Measurements from ENCODE around the gene KNCN. TPM values are rescaled to one million over a fixed set of nuclear protein-coding genes. Genes with fewer than 3 reads are reported as not detected.

KNCN gene
- polyA plus RNA-seq, 1 donor from 2014 or later: not detected

GRCh38 chr1:46515576-46515975 lies 35.9 kb downstream of the KNCN start:
- H3F3A ChIP-seq (ENCODE audit: insufficient read depth, low read length, poor library complexity, severe bottlenecking): no peaks in the 10 kb centered on the region
- no peak overlapping the region for H3K4me3 ChIP-seq (ENCODE audit: low read length)
- H2AFZ ChIP-seq (ENCODE audit: low read depth, low read length): no peak overlapping the region
- no peaks in the 10 kb centered on the region for H3K79me2 ChIP-seq (replicated peaks; ENCODE audit: insufficient read depth, low read length)
- TF ChIP-seq EZH2 (IDR thresholded peaks at IDR 0.05; ENCODE audit: borderline replicate concordance, insufficient read depth, low read length, poor library complexity, severe bottlenecking) (no peak), SMC3 (conservative IDR thresholded peaks at IDR 0.05; ENCODE audit: poor library complexity) (no peak), MXI1 (conservative IDR thresholded peaks at IDR 0.05; ENCODE audit: poor library complexity, severe bottlenecking) (no peak), POLR2AphosphoS5 (IDR thresholded peaks at IDR 0.05) (no peak), CTCF (IDR thresholded peaks at IDR 0.05; ENCODE audit: poor library complexity, severe bottlenecking) (no peak), RAD21 (conservative IDR thresholded peaks at IDR 0.05) (no peak), REST (IDR thresholded peaks at IDR 0.05; ENCODE audit: borderline replicate concordance) (no peak), TAF1 (IDR thresholded peaks at IDR 0.05; ENCODE audit: low read depth) (no peak), EP300 (conservative IDR thresholded peaks at IDR 0.05; ENCODE audit: poor library complexity, severe bottlenecking) (no peak)
- no peak overlapping the region for H3K9ac ChIP-seq (ENCODE audit: low read length)
- no peaks in the 10 kb centered on the region for H3K9me2 ChIP-seq (ENCODE audit: insufficient read depth, low read length)
- H3K27me3 ChIP-seq (ENCODE audit: insufficient read depth, low read depth, low read length): peaks cover 3% of the 10 kb centered on the region
- no peak overlapping the region for H3K27ac ChIP-seq (ENCODE audit: low read length)
- no peaks in the 10 kb centered on the region for H3K36me3 ChIP-seq (ENCODE audit: insufficient read depth, low read length)
- H3K9me3 ChIP-seq (ENCODE audit: low read length): no peaks in the 10 kb centered on the region
- H3K4me2 ChIP-seq (ENCODE audit: low read length): no peak overlapping the region
- H4K20me1 ChIP-seq (ENCODE audit: insufficient read depth): no peaks in the 10 kb centered on the region

GRCh38 chr1:46513536-46513935 lies 37.9 kb downstream of the KNCN start:
- no peak overlapping the region for H3K27ac ChIP-seq (ENCODE audit: low read length)
- H3K79me2 ChIP-seq (replicated peaks; ENCODE audit: insufficient read depth, low read length): no peaks in the 10 kb centered on the region
- H4K20me1 ChIP-seq (ENCODE audit: insufficient read depth): no peaks in the 10 kb centered on the region
- no peaks in the 10 kb centered on the region for H3F3A ChIP-seq (ENCODE audit: insufficient read depth, low read length, poor library complexity, severe bottlenecking)
- H3K4me2 ChIP-seq (ENCODE audit: low read length): no peak overlapping the region
- no peak overlapping the region for H3K4me3 ChIP-seq (ENCODE audit: low read length)
- TF ChIP-seq POLR2AphosphoS5 (IDR thresholded peaks at IDR 0.05) (no peak), EZH2 (IDR thresholded peaks at IDR 0.05; ENCODE audit: borderline replicate concordance, insufficient read depth, low read length, poor library complexity, severe bottlenecking) (no peak), TAF1 (IDR thresholded peaks at IDR 0.05; ENCODE audit: low read depth) (no peak)
- H3K36me3 ChIP-seq (ENCODE audit: insufficient read depth, low read length): no peaks in the 10 kb centered on the region
- no peak overlapping the region for H3K9ac ChIP-seq (ENCODE audit: low read length)
- H3K9me2 ChIP-seq (ENCODE audit: insufficient read depth, low read length): no peaks in the 10 kb centered on the region
- H3K27me3 ChIP-seq (ENCODE audit: insufficient read depth, low read depth, low read length): peaks cover 3% of the 10 kb centered on the region
- H2AFZ ChIP-seq (ENCODE audit: low read depth, low read length): no peak overlapping the region
- H3K9me3 ChIP-seq (ENCODE audit: low read length): no peaks in the 10 kb centered on the region

GRCh38 chr1:46512792-46513190 lies 38.7 kb downstream of the KNCN start:
- Histone ChIP-seq H3K4me3 (ENCODE audit: low read length) (no peak overlapping the region), H3K4me2 (ENCODE audit: low read length) (no peak overlapping the region), H3K9me3 (ENCODE audit: low read length) (no peaks in the 10 kb centered on the region), H3K27ac (ENCODE audit: low read length) (no peak overlapping the region), H3K9me2 (ENCODE audit: insufficient read depth, low read length) (no peaks in the 10 kb centered on the region), H3K36me3 (ENCODE audit: insufficient read depth, low read length) (no peaks in the 10 kb centered on the region), H2AFZ (ENCODE audit: low read depth, low read length) (no peak overlapping the region), H3K79me2 (replicated peaks; ENCODE audit: insufficient read depth, low read length) (no peaks in the 10 kb centered on the region), H3K27me3 (ENCODE audit: insufficient read depth, low read depth, low read length) (peaks cover 3% of the 10 kb centered on the region), H3K9ac (ENCODE audit: low read length) (no peak overlapping the region), H4K20me1 (ENCODE audit: insufficient read depth) (no peaks in the 10 kb centered on the region), H3F3A (ENCODE audit: insufficient read depth, low read length, poor library complexity, severe bottlenecking) (no peaks in the 10 kb centered on the region)
- no peak for TF ChIP-seq SMC3 (conservative IDR thresholded peaks at IDR 0.05; ENCODE audit: poor library complexity)
- TF ChIP-seq POLR2AphosphoS5 (IDR thresholded peaks at IDR 0.05): no peak
- no peak for TF ChIP-seq CTCF (IDR thresholded peaks at IDR 0.05; ENCODE audit: poor library complexity, severe bottlenecking)
- TF ChIP-seq MXI1 (conservative IDR thresholded peaks at IDR 0.05; ENCODE audit: poor library complexity, severe bottlenecking): no peak
- TF ChIP-seq REST (IDR thresholded peaks at IDR 0.05; ENCODE audit: borderline replicate concordance): no peak
- TF ChIP-seq RAD21 (conservative IDR thresholded peaks at IDR 0.05): no peak
- no peak for TF ChIP-seq EP300 (conservative IDR thresholded peaks at IDR 0.05; ENCODE audit: poor library complexity, severe bottlenecking)
- TF ChIP-seq TAF1 (IDR thresholded peaks at IDR 0.05; ENCODE audit: low read depth): no peak
- no peak for TF ChIP-seq EZH2 (IDR thresholded peaks at IDR 0.05; ENCODE audit: borderline replicate concordance, insufficient read depth, low read length, poor library complexity, severe bottlenecking)
